ENCODE measurements around the gene C2CD4D. TPM values are rescaled to one million over a fixed set of nuclear protein-coding genes. Genes with fewer than 3 reads are reported as not detected.
A peak's percentile ranks its signal among the peaks of the same experiment; 100 is the strongest.

Gene C2CD4D
- total and polyA plus RNA-seq, 2 donors (not counting 1 experiment from before 2014, with no cell fraction given) = 0.07 TPM; not detected in 1

GRCh38 chr1:151841141-151841540 lies 1.5 kb upstream of the C2CD4D start:
- no peak overlapping the region for H2AFZ ChIP-seq (ENCODE audit: insufficient read depth, low read depth, low read length, poor library complexity, severe bottlenecking)
- Mint-ChIP-seq H3K27ac (no peak overlapping the region), H3K9me3 (ENCODE audit: insufficient read depth) (no peaks in the 10 kb centered on the region), H3K27me3 (peaks cover 10% of the 10 kb centered on the region), H3K4me3 (no peak overlapping the region), H3K4me1 (peaks cover 41% of the 10 kb centered on the region)
- H3K27ac ChIP-seq (ENCODE audit: low read length in 2 of 2) = no peak overlapping the region
- no peak overlapping the region for H3K9ac ChIP-seq (ENCODE audit: low read length)
- no peaks in the 10 kb centered on the region for H3K36me3 ChIP-seq (replicated peaks in 1 of 2; ENCODE audit: control extremely low read depth in 1 of 2, control insufficient read depth in 1 of 2, extremely low read depth in 1 of 2, insufficient read depth in 2 of 2, low read length in 1 of 2)
- intact Hi-C loops (cut with micrococcal nuclease) = loop anchor here (5.0 kb wide), 1 partner anchor 91 kb away; no protein-coding TSS in a partner anchor
- peaks cover 0 to 20% (median 7%) of the 10 kb centered on the region in 4 experiments for H3K27me3 ChIP-seq (replicated peaks in 1 of 4; ENCODE audit: control extremely low read depth in 1 of 4, control insufficient read depth in 3 of 4, insufficient read depth in 4 of 4, low read length in 3 of 4)
- ChIA-PET CTCF (interaction anchor here (2.3 kb wide), 1 partner anchor 247 kb away, joined by 10 read pairs; no protein-coding TSS in a partner anchor), POLR2A (no interaction called here)
- no peaks in the 10 kb centered on the region for H3K79me2 ChIP-seq (ENCODE audit: control insufficient read depth, insufficient read depth, low read length)
- no peak overlapping the region for H3K4me3 ChIP-seq (ENCODE audit: control extremely low read depth in 1 of 5, extremely low read depth in 1 of 5, insufficient read depth in 1 of 5, low read depth in 2 of 5, low read length in 4 of 5)
- WGBS (ENCODE audit: insufficient coverage) = 83% methylated on average over 1 of the region's 2 CpGs
- no peaks in the 10 kb centered on the region for H4K20me1 ChIP-seq (ENCODE audit: control insufficient read depth, insufficient read depth, low read length, poor library complexity, severe bottlenecking)
- H3K9me3 ChIP-seq (ENCODE audit: control extremely low read depth in 1 of 3, control insufficient read depth in 2 of 3, insufficient read depth in 1 of 3, low read length in 2 of 3) = peaks cover 0 to 11% (median 0%) of the 10 kb centered on the region in 3 donors
- H3K4me2 ChIP-seq (replicated peaks; ENCODE audit: low read depth, low read length, poor library complexity, severe bottlenecking) = no peak overlapping the region
- TF ChIP-seq EZH2 (IDR thresholded peaks at IDR 0.05; ENCODE audit: borderline replicate concordance, insufficient read depth, low read depth, low read length, poor library complexity, severe bottlenecking) = no peak
- TF ChIP-seq CTCF (IDR thresholded peaks at IDR 0.05) = no peak
- DNase-seq (no peak), ATAC-seq (ENCODE audit: low read depth) (no peak)
- H3K4me1 ChIP-seq (ENCODE audit: control insufficient read depth in 2 of 2, insufficient read depth in 2 of 2, low read length in 2 of 2) = peaks cover 36 to 41% of the 10 kb centered on the region in 2 donors

- peaks cover 0 to 11% (median 0%) of the 10 kb centered on the region in 3 donors for H3K9me3 ChIP-seq (ENCODE audit: control extremely low read depth in 1 of 3, control insufficient read depth in 2 of 3, insufficient read depth in 1 of 3, low read length in 2 of 3)
Observed at GRCh38 chr1:151840421-151840820, 801 bp upstream of the C2CD4D start.

More at GRCh38 chr1:151840421-151840820, 801 bp upstream of the C2CD4D start:
- Histone ChIP-seq H3K4me3 (ENCODE audit: control extremely low read depth in 1 of 5, extremely low read depth in 1 of 5, insufficient read depth in 1 of 5, low read depth in 2 of 5, low read length in 4 of 5) (no peak overlapping the region), H4K20me1 (ENCODE audit: control insufficient read depth, insufficient read depth, low read length, poor library complexity, severe bottlenecking) (no peaks in the 10 kb centered on the region), H3K36me3 (replicated peaks in 1 of 2; ENCODE audit: control extremely low read depth in 1 of 2, control insufficient read depth in 1 of 2, extremely low read depth in 1 of 2, insufficient read depth in 2 of 2, low read length in 1 of 2) (no peaks in the 10 kb centered on the region), H3K9ac (ENCODE audit: low read length) (no peak overlapping the region), H3K27ac (ENCODE audit: low read length in 2 of 2) (no peak overlapping the region), H3K27me3 (replicated peaks in 1 of 4; ENCODE audit: control extremely low read depth in 1 of 4, control insufficient read depth in 3 of 4, insufficient read depth in 4 of 4, low read length in 3 of 4) (peaks cover 0 to 20% (median 7%) of the 10 kb centered on the region in 4 experiments), H3K4me1 (ENCODE audit: control insufficient read depth in 2 of 2, insufficient read depth in 2 of 2, low read length in 2 of 2) (peaks cover 36 to 41% of the 10 kb centered on the region in 2 donors), H3K79me2 (ENCODE audit: control insufficient read depth, insufficient read depth, low read length) (no peaks in the 10 kb centered on the region), H2AFZ (ENCODE audit: insufficient read depth, low read depth, low read length, poor library complexity, severe bottlenecking) (peak overlapping the region; percentile 69), H3K4me2 (replicated peaks; ENCODE audit: low read depth, low read length, poor library complexity, severe bottlenecking) (peak overlapping the region; percentile 89)
- Mint-ChIP-seq H3K9me3 (ENCODE audit: insufficient read depth) (no peaks in the 10 kb centered on the region), H3K4me3 (peak overlapping the region; percentile 87), H3K27me3 (peaks cover 10% of the 10 kb centered on the region), H3K4me1 (peaks cover 41% of the 10 kb centered on the region), H3K27ac (peak overlapping the region; percentile 81)
- ChIA-PET CTCF (interaction anchor here (1.2 to 2.3 kb wide), 2 partner anchors 161 to 247 kb away, joined by 5 to 10 read pairs; no protein-coding TSS in a partner anchor), POLR2A (no interaction called here)
- ATAC-seq (ENCODE audit: low read depth) = no peak
- intact Hi-C loops (cut with micrococcal nuclease) = loop anchor here (5.0 kb wide), 1 partner anchor 92 kb away; no protein-coding TSS in a partner anchor
- no peak for TF ChIP-seq EZH2 (IDR thresholded peaks at IDR 0.05; ENCODE audit: borderline replicate concordance, insufficient read depth, low read depth, low read length, poor library complexity, severe bottlenecking)
- no peak for TF ChIP-seq CTCF (IDR thresholded peaks at IDR 0.05)
- no peak for DNase-seq
